ENCODE measurements around the gene CDCA4. TPM values are rescaled to one million over a fixed set of nuclear protein-coding genes. Genes with fewer than 3 reads are reported as not detected.

CDCA4 gene
- total and polyA plus RNA-seq, 2 experiments from 2014 or later = 24.0 to 27.5 TPM

DNA sequence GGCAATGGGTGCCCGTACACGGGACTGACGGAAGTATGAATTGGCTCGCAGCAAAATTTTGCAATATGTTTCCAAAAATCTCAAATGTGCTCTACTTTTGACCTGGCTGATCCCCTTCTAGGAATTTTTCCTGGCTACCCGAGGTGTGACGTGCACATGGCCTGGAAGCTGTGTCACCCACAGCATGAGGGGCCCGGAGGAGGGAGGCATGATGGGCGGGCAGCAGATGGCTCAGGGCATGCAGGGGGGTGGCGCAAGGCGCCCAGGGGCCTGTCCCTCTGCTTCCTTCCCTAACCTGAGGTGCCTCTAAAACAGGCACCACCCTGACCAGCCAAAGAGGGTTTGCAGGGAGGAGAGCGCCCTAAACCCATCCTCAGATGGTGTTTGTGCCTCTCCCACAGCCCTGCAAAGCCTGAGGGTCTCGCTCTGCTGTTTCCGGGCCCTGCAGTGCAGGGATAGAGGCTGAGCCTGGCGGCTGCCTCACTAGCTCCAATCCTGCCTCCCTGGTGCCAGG is 37.7 kb upstream of the CDCA4 start:
- H3K9me3 ChIP-seq (ENCODE audit: low read depth) = no peaks in the 10 kb centered on the region
- no peaks in the 10 kb centered on the region for H3K79me2 ChIP-seq (ENCODE audit: insufficient read depth)
- no peaks in the 10 kb centered on the region for H3K4me1 ChIP-seq (ENCODE audit: insufficient read depth)
- H3F3A ChIP-seq (ENCODE audit: insufficient read depth) = no peaks in the 10 kb centered on the region
- H4K20me1 ChIP-seq (ENCODE audit: insufficient read depth) = no peaks in the 10 kb centered on the region
- H3K36me3 ChIP-seq (ENCODE audit: low read depth) = no peaks in the 10 kb centered on the region
- no peak for DNase-seq
- H3K27me3 ChIP-seq (replicated peaks; ENCODE audit: insufficient read depth) = no peaks in the 10 kb centered on the region
- H3K9ac ChIP-seq = no peak overlapping the region
- H3K9me2 ChIP-seq (ENCODE audit: insufficient read depth) = no peaks in the 10 kb centered on the region
- no peak overlapping the region for H2AFZ ChIP-seq
- 84 to 85% methylated on average over 11 to 14 of the region's 14 CpGs for WGBS, 2 experiments (ENCODE audit: low coverage in 1 of 2, low lambda C conversion rate in 2 of 2, missing lambda C conversion rate in 2 of 2)
- in situ Hi-C loops (cut with MboI) = no loop called here
- no peak for TF ChIP-seq EZH2 (IDR thresholded peaks at IDR 0.05; ENCODE audit: insufficient read depth, poor library complexity, severe bottlenecking)
- TF ChIP-seq EZH2phosphoT487 (IDR thresholded peaks at IDR 0.05; ENCODE audit: insufficient read depth, low read depth) = no peak
- H3K4me3 ChIP-seq = no peak overlapping the region
- no peak overlapping the region for H3K27ac ChIP-seq
- no peak overlapping the region for H3K4me2 ChIP-seq (ENCODE audit: unreplicated experiment)

DNA sequence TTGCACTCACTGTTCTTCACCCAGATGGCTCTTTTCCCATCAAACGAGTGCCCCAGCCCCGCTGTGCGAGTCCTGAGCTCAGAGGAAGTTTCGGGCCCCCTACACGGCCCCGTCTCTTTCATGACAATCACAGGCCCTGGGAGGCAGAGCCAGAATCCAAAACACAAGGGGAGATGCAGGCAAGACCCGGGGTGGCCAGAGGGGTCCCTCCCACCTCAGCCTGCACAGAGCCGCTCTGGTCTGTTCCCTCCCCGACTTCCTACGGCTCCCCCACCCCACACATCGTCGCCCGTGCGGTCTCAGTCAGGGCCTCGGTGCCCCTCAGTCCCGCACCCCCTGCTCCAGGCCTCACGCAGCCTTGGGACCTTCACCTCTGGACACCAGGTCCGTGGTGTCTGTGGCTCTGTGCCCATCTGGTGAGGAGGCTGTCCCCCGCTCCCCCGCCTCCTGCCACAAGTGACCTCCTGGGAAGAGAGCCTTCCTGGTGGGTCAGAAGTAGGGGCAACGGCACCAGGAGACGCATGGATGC is 35.5 kb upstream of the CDCA4 start:
- no peak overlapping the region for H3K9ac ChIP-seq
- H3K4me1 ChIP-seq (ENCODE audit: insufficient read depth) = no peaks in the 10 kb centered on the region
- H3K36me3 ChIP-seq (ENCODE audit: low read depth) = no peaks in the 10 kb centered on the region
- no peak for TF ChIP-seq EZH2phosphoT487 (IDR thresholded peaks at IDR 0.05; ENCODE audit: insufficient read depth, low read depth)
- TF ChIP-seq EZH2 (IDR thresholded peaks at IDR 0.05; ENCODE audit: insufficient read depth, poor library complexity, severe bottlenecking) = no peak
- in situ Hi-C loops (cut with MboI) = no loop called here
- H3K4me3 ChIP-seq = no peak overlapping the region
- DNase-seq = no peak
- 55 to 57% methylated on average over 19 to 22 of the region's 22 CpGs for WGBS, 2 experiments (ENCODE audit: low coverage in 1 of 2, low lambda C conversion rate in 2 of 2, missing lambda C conversion rate in 2 of 2)
- H3K79me2 ChIP-seq (ENCODE audit: insufficient read depth) = no peaks in the 10 kb centered on the region
- H2AFZ ChIP-seq = no peak overlapping the region
- H3K9me3 ChIP-seq (ENCODE audit: low read depth) = no peaks in the 10 kb centered on the region
- H3K27me3 ChIP-seq (replicated peaks; ENCODE audit: insufficient read depth) = no peaks in the 10 kb centered on the region
- H3K4me2 ChIP-seq (ENCODE audit: unreplicated experiment) = no peak overlapping the region
- H3F3A ChIP-seq (ENCODE audit: insufficient read depth) = no peaks in the 10 kb centered on the region
- no peaks in the 10 kb centered on the region for H4K20me1 ChIP-seq (ENCODE audit: insufficient read depth)
- no peak overlapping the region for H3K27ac ChIP-seq
- no peaks in the 10 kb centered on the region for H3K9me2 ChIP-seq (ENCODE audit: insufficient read depth)

DNA sequence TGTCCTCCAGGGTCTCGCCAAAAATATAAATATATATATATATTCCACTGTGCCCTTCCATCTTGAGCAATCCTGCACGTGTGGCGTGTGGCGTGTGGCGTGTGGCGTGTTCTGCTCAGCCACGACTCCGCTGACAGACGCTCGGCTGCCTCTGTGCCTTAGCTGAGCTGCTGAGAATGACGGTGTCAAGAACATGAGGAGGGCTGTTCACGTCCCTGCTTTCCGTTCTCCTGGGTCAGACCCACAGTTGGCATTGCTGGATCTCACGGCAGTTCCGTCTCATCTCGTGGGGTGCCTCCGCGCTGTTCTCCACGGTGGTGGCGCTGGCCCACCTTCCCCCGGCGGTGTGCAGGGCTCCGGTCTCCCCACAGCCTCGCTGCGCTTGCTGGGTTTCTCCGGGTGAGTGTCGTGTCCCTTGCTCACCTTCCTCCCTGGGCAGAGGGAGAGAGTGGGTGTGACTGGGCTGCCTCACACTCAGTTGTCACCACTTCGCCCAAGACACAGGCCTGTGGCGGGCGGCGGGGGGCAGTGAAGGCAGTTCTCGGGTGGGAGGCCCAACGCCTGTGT is 34.9 kb upstream of the CDCA4 start:
- no peaks in the 10 kb centered on the region for H3K4me1 ChIP-seq (ENCODE audit: insufficient read depth)
- H3F3A ChIP-seq (ENCODE audit: insufficient read depth) = no peaks in the 10 kb centered on the region
- no peak overlapping the region for H3K4me3 ChIP-seq
- H2AFZ ChIP-seq = no peak overlapping the region
- H3K9me3 ChIP-seq (ENCODE audit: low read depth) = no peaks in the 10 kb centered on the region
- no peaks in the 10 kb centered on the region for H3K36me3 ChIP-seq (ENCODE audit: low read depth)
- no peak overlapping the region for H3K27ac ChIP-seq
- H4K20me1 ChIP-seq (ENCODE audit: insufficient read depth) = no peaks in the 10 kb centered on the region
- 74 to 76% methylated on average over 33 of the region's 33 CpGs for whole genome bisulfite sequencing, 2 experiments (ENCODE audit: low coverage in 1 of 2, low lambda C conversion rate in 2 of 2, missing lambda C conversion rate in 2 of 2)
- no peaks in the 10 kb centered on the region for H3K27me3 ChIP-seq (replicated peaks; ENCODE audit: insufficient read depth)
- in situ Hi-C loops (cut with MboI) = no loop called here
- H3K4me2 ChIP-seq (ENCODE audit: unreplicated experiment) = no peak overlapping the region
- no peaks in the 10 kb centered on the region for H3K9me2 ChIP-seq (ENCODE audit: insufficient read depth)
- TF ChIP-seq EZH2phosphoT487 (IDR thresholded peaks at IDR 0.05; ENCODE audit: insufficient read depth, low read depth) (no peak), EZH2 (IDR thresholded peaks at IDR 0.05; ENCODE audit: insufficient read depth, poor library complexity, severe bottlenecking) (no peak)
- DNase-seq = no peak
- H3K9ac ChIP-seq = no peak overlapping the region
- no peaks in the 10 kb centered on the region for H3K79me2 ChIP-seq (ENCODE audit: insufficient read depth)

DNA sequence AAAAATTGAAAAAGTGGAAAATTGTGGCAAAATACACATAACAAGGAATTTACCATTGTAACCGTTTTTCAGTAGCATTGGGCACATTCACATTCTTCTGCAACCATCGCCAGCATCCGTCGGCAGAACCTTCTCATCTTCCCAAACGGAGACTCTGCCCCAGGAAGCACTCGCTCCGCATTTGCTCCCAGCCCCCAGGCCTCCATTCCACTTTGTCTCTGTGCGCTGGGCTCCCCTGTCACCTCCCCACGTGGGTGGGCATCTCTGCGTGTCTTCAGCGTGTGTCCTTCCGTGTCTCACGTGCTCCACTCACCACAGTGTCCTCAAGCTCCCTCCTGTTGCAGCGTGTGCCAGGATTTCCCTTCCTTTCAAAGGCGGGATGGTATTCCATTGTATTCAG is 34.5 kb upstream of the CDCA4 start:
- in situ Hi-C loops (cut with MboI) = no loop called here

More for the DNA sequence above, 34.5 kb upstream of the CDCA4 start:
- H3K36me3 ChIP-seq (ENCODE audit: low read depth) = no peaks in the 10 kb centered on the region
- no peak for DNase-seq
- WGBS, 2 experiments (ENCODE audit: low coverage in 1 of 2, low lambda C conversion rate in 2 of 2, missing lambda C conversion rate in 2 of 2) = 72 to 74% methylated on average over 15 of the region's 15 CpGs
- no peaks in the 10 kb centered on the region for H3K79me2 ChIP-seq (ENCODE audit: insufficient read depth)
- no peaks in the 10 kb centered on the region for H3K9me2 ChIP-seq (ENCODE audit: insufficient read depth)
- H3K4me1 ChIP-seq (ENCODE audit: insufficient read depth) = no peaks in the 10 kb centered on the region
- no peak overlapping the region for H3K4me3 ChIP-seq
- H4K20me1 ChIP-seq (ENCODE audit: insufficient read depth) = no peaks in the 10 kb centered on the region
- H2AFZ ChIP-seq = no peak overlapping the region
- no peak overlapping the region for H3K9ac ChIP-seq
- TF ChIP-seq EZH2phosphoT487 (IDR thresholded peaks at IDR 0.05; ENCODE audit: insufficient read depth, low read depth) = no peak
- no peak for TF ChIP-seq EZH2 (IDR thresholded peaks at IDR 0.05; ENCODE audit: insufficient read depth, poor library complexity, severe bottlenecking)
- H3K27me3 ChIP-seq (replicated peaks; ENCODE audit: insufficient read depth) = no peaks in the 10 kb centered on the region
- H3K4me2 ChIP-seq (ENCODE audit: unreplicated experiment) = no peak overlapping the region
- H3K9me3 ChIP-seq (ENCODE audit: low read depth) = no peaks in the 10 kb centered on the region
- no peaks in the 10 kb centered on the region for H3F3A ChIP-seq (ENCODE audit: insufficient read depth)
- H3K27ac ChIP-seq = no peak overlapping the region
